ENCODE measurements around the gene SESN1. TPM values are rescaled to one million over a fixed set of nuclear protein-coding genes. Genes with fewer than 3 reads are reported as not detected.

Gene SESN1
- total RNA-seq, 2 experiments from 2014 or later: 10.8 to 13.8 TPM

DNA sequence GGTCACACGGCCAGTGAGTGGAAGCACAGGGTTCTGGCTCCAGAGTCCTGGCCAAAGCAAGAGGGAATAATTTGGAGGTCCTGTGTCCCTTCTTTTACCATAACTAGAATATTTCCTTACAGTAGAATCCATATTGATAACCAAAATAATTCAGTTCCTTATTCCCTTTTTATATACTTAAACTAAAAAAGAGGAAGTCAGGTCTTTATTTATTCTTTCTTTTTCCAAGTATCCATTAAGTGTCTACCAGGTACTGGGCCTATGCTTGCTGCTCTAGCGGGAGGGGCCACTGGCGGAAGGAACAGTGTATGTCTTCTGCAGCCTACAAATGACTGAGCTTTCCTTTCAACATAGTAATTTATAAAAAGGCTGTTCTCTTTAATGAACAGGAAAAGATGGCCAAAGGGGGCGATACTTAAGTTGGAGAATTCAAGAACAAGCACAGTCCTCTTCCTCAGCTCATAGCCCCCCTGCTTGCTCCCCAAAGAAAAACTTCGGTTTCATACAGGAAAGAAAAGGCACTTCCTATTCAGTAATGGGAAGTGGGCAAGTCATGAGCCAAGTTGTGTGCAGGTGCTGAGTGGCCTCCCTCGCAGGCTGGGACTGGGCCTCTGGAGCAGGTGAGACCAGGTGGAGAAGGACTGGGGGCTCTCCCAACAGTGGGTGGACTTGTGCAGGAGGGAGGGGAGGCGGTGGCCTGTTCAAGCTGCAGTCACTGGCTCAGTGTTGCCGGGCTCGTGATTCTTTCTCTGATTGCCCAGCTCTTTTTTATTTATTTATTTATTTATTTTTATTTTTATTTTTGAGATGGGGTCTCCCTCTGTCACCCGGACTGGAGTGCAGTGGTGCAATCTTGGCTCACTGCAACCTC lies 135.5 kb downstream of the SESN1 start:
- BruUV-seq (replicated peaks): no TSS peak
- POLR2A ChIA-PET: interaction anchor here (1.2 kb wide), 1 partner anchor 28 kb away, joined by 4 read pairs; no protein-coding TSS in a partner anchor
- H4K20me1 ChIP-seq (ENCODE audit: insufficient read depth, low read length): no peaks in the 10 kb centered on the region
- H3K9me2 ChIP-seq (ENCODE audit: insufficient read depth, low read length): no peaks in the 10 kb centered on the region
- H3K9me3 ChIP-seq (ENCODE audit: low read length): no peaks in the 10 kb centered on the region
- CTCF ChIA-PET (ENCODE audit: unreplicated experiment): interaction anchor here (0.6 kb wide), 1 partner anchor 13 kb away, joined by 3 read pairs; no protein-coding TSS in a partner anchor
- H3K79me2 ChIP-seq (ENCODE audit: insufficient read depth, low read depth, low read length): no peaks in the 10 kb centered on the region
- no peak for TF ChIP-seq CTCF (conservative IDR thresholded peaks at IDR 0.05; ENCODE audit: low read length)
- TF ChIP-seq EZH2phosphoT487 (IDR thresholded peaks at IDR 0.05; ENCODE audit: borderline replicate concordance, low read depth, low read length): no peak
- H3K4me1 ChIP-seq (ENCODE audit: insufficient read depth, low read length, poor library complexity, severe bottlenecking): peaks cover 8% of the 10 kb centered on the region
- DNase-seq (ENCODE audit: low spot score): peak; percentile 9
- H3K36me3 ChIP-seq (ENCODE audit: insufficient read depth, low read length): no peaks in the 10 kb centered on the region
- intact Hi-C loops (cut with micrococcal nuclease; ENCODE audit: unreplicated experiment): no loop called here
- peak overlapping the region; percentile 35; the same call in 1 of the 2 replicates for H2AFZ ChIP-seq (ENCODE audit: low read length)
- H3K4me3 ChIP-seq (ENCODE audit: low read depth, low read length, poor library complexity, severe bottlenecking): no peak overlapping the region
- peak overlapping the region; percentile 40 for H3K4me2 ChIP-seq (ENCODE audit: low read length)
- no peak overlapping the region for H3K27ac ChIP-seq (ENCODE audit: low read depth, low read length, poor library complexity, severe bottlenecking)

GRCh38 chr6:108957221-108957620 lies 137.4 kb downstream of the SESN1 start:
- POLR2A ChIA-PET: no interaction called here
- Histone ChIP-seq H3K27ac (ENCODE audit: low read depth, low read length, poor library complexity, severe bottlenecking) (no peak overlapping the region), H2AFZ (ENCODE audit: low read length) (no peak overlapping the region), H3K9me3 (ENCODE audit: low read length) (no peaks in the 10 kb centered on the region), H3K79me2 (ENCODE audit: insufficient read depth, low read depth, low read length) (no peaks in the 10 kb centered on the region), H3K36me3 (ENCODE audit: insufficient read depth, low read length) (no peaks in the 10 kb centered on the region), H3K9me2 (ENCODE audit: insufficient read depth, low read length) (no peaks in the 10 kb centered on the region), H3K4me2 (ENCODE audit: low read length) (no peak overlapping the region), H4K20me1 (ENCODE audit: insufficient read depth, low read length) (no peaks in the 10 kb centered on the region), H3K4me1 (ENCODE audit: insufficient read depth, low read length, poor library complexity, severe bottlenecking) (peaks cover 8% of the 10 kb centered on the region), H3K4me3 (ENCODE audit: low read depth, low read length, poor library complexity, severe bottlenecking) (no peak overlapping the region)
- TF ChIP-seq EZH2phosphoT487 (IDR thresholded peaks at IDR 0.05; ENCODE audit: borderline replicate concordance, low read depth, low read length): no peak
- no peak for TF ChIP-seq CTCF (conservative IDR thresholded peaks at IDR 0.05; ENCODE audit: low read length)
- intact Hi-C loops (cut with micrococcal nuclease; ENCODE audit: unreplicated experiment): no loop called here
- BruUV-seq (replicated peaks): no TSS peak
- no peak for DNase-seq (ENCODE audit: low spot score)
- CTCF ChIA-PET (ENCODE audit: unreplicated experiment): interaction anchor here (1.1 kb wide), 1 partner anchor 14 kb away, joined by 4 read pairs; no protein-coding TSS in a partner anchor

All from OCI-LY7 (cell line).